ENCODE data around the gene PTBP1. TPM values are rescaled to one million over a fixed set of nuclear protein-coding genes. Genes with fewer than 3 reads are reported as not detected.

PTBP1 gene
- total and polyA plus RNA-seq, 2 donors (not counting 3 experiments of a cell fraction or from before 2014, with no cell fraction given): 382 to 623 TPM

- no peak overlapping the region for H3K4me3 ChIP-seq (replicated peaks in 1 of 3; ENCODE audit: insufficient read depth in 1 of 3, low read depth in 1 of 3, low read length in 3 of 3)
- H4K20me1 ChIP-seq (replicated peaks; ENCODE audit: control insufficient read depth, extremely low read depth, insufficient read depth, low read length): no peaks in the 10 kb centered on the region
- no peak for FAIRE-seq
- no peak overlapping the region for H3K27ac ChIP-seq (ENCODE audit: insufficient read depth, low read depth, low read length)
- H3K9me3 ChIP-seq (replicated peaks; ENCODE audit: control insufficient read depth, insufficient read depth, low read length): no peaks in the 10 kb centered on the region
- no peaks in the 10 kb centered on the region for H3K9me1 ChIP-seq (replicated peaks; ENCODE audit: control insufficient read depth, extremely low read depth, insufficient read depth, low read length)
- ChIA-PET CTCF (interaction anchor here (2.1 kb wide), 1 partner anchor 21 kb away, joined by 6 read pairs; no protein-coding TSS in a partner anchor), POLR2A (no interaction called here)
- H3K4me1 ChIP-seq (ENCODE audit: control insufficient read depth, extremely low read depth, insufficient read depth, low read length): peaks cover 27% of the 10 kb centered on the region
- no TSS peak for BruUV-seq (replicated peaks)
- H3K4me2 ChIP-seq (ENCODE audit: insufficient read depth, low read length): no peak overlapping the region
- dilution Hi-C loops (cut with MboI; ENCODE audit: extremely low pct_ligation_motif_present, low sequenced_read_pairs): no loop called here
- no peaks in the 10 kb centered on the region for H3K27me3 ChIP-seq (ENCODE audit: control insufficient read depth in 2 of 2, insufficient read depth in 2 of 2, low read length in 2 of 2)
- no peak for DNase-seq (ENCODE audit: low read depth, low spot score)
- H3K9ac ChIP-seq (replicated peaks; ENCODE audit: extremely low read depth, insufficient read depth, low read length): no peak overlapping the region
- TF ChIP-seq EZH2 (IDR thresholded peaks at IDR 0.05; ENCODE audit: borderline replicate concordance, low read depth, low read length, severe bottlenecking): no peak
- TF ChIP-seq MYC (IDR thresholded peaks at IDR 0.05; ENCODE audit: low read depth, low read length): no peak
- TF ChIP-seq, protein P1, sequence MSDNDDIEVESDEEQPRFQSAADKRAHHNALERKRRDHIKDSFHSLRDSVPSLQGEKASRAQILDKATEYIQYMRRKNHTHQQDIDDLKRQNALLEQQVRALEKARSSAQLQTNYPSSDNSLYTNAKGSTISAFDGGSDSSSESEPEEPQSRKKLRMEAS (IDR thresholded peaks at IDR 0.05; ENCODE audit: insufficient read depth, insufficient read length): no peak
- no peaks in the 10 kb centered on the region for H3K36me3 ChIP-seq (ENCODE audit: control insufficient read depth in 2 of 2, extremely low read depth in 1 of 2, insufficient read depth in 2 of 2, low read length in 2 of 2)
- intact Hi-C loops (cut with micrococcal nuclease): loop anchor here (10.0 kb wide), 1 partner anchor 453 kb away; the partner anchor contains the start of genes ATP5F1D and MIDN
- no peak overlapping the region for H2AFZ ChIP-seq (ENCODE audit: low read depth, low read length)
- H3K79me2 ChIP-seq (ENCODE audit: control insufficient read depth, insufficient read depth, low read length): no peaks in the 10 kb centered on the region
Observed at GRCh38 chr19:791567-792305, 5.5 kb upstream of the PTBP1 start.

DNA sequence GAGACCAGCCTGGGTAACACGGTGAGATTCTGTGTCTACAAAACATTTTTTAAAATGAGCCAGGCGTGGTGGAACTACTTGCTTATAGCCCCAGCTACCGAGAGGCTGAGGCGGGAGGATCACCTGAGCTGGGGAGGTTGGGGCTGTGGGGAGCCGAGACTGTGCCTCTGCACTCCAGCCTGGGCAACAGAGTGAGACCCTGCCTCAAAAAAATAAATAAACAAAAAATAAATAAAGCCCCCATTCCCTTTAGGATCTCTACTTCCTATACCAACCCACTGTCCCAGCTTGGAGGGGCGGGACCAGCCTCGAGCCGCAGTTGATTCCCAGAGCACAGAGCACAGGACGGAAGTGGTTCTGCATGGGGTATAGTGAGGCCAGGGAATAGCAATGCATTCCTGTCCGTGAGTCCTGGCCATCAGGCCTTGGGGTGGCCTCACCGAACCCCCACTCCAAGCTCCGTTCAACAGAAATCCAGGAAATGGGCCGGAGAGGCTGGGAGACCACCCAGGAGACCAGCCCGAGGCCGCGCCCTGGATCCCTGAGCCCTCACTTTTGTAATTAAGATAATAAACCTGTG is 4.9 kb upstream of the PTBP1 start:
- CTCF ChIA-PET: interaction anchor here (2.1 kb wide), 1 partner anchor 22 kb away, joined by 6 read pairs; no protein-coding TSS in a partner anchor
- no peaks in the 10 kb centered on the region for H3K79me2 ChIP-seq (ENCODE audit: control insufficient read depth, insufficient read depth, low read length)
- dilution Hi-C loops (cut with MboI; ENCODE audit: extremely low pct_ligation_motif_present, low sequenced_read_pairs): no loop called here
- H3K9me1 ChIP-seq (replicated peaks; ENCODE audit: control insufficient read depth, extremely low read depth, insufficient read depth, low read length): no peaks in the 10 kb centered on the region
- no peak overlapping the region for H2AFZ ChIP-seq (ENCODE audit: low read depth, low read length)
- FAIRE-seq (no peak), DNase-seq (ENCODE audit: low read depth, low spot score) (no peak)
- no peak overlapping the region for H3K4me3 ChIP-seq (replicated peaks in 1 of 3; ENCODE audit: insufficient read depth in 1 of 3, low read depth in 1 of 3, low read length in 3 of 3)
- POLR2A ChIA-PET: no interaction called here
- no peak overlapping the region for H3K4me2 ChIP-seq (ENCODE audit: insufficient read depth, low read length)
- no peaks in the 10 kb centered on the region for H3K36me3 ChIP-seq (ENCODE audit: control insufficient read depth in 2 of 2, extremely low read depth in 1 of 2, insufficient read depth in 2 of 2, low read length in 2 of 2)
- intact Hi-C loops (cut with micrococcal nuclease): loop anchor here (10.0 kb wide), 1 partner anchor 452 kb away; the partner anchor contains the start of genes ATP5F1D and MIDN
- no peaks in the 10 kb centered on the region for H3K27me3 ChIP-seq (ENCODE audit: control insufficient read depth in 2 of 2, insufficient read depth in 2 of 2, low read length in 2 of 2)
- peaks cover 27% of the 10 kb centered on the region for H3K4me1 ChIP-seq (ENCODE audit: control insufficient read depth, extremely low read depth, insufficient read depth, low read length)
- no peak overlapping the region for H3K9ac ChIP-seq (replicated peaks; ENCODE audit: extremely low read depth, insufficient read depth, low read length)
- H3K27ac ChIP-seq (ENCODE audit: insufficient read depth, low read depth, low read length): no peak overlapping the region
- no peaks in the 10 kb centered on the region for H4K20me1 ChIP-seq (replicated peaks; ENCODE audit: control insufficient read depth, extremely low read depth, insufficient read depth, low read length)
- BruUV-seq (replicated peaks): no TSS peak
- no peak for TF ChIP-seq FOS (IDR thresholded peaks at IDR 0.05; ENCODE audit: borderline replicate concordance, insufficient read depth, low read length)
- TF ChIP-seq, protein P1 (IDR thresholded peaks at IDR 0.05; ENCODE audit: insufficient read depth, insufficient read length): no peak
- TF ChIP-seq JUN (IDR thresholded peaks at IDR 0.05; ENCODE audit: borderline replicate concordance, insufficient read depth, insufficient read length, low read depth): no peak
- no peak for TF ChIP-seq CTCF (IDR thresholded peaks at IDR 0.05; ENCODE audit: extremely low read depth in 1 of 2, insufficient read depth in 1 of 2, low read depth in 1 of 2, low read length in 2 of 2)
- TF ChIP-seq POLR2A (IDR thresholded peaks at IDR 0.05; ENCODE audit: low read depth, low read length): no peak
- no peak for TF ChIP-seq GATA2 (IDR thresholded peaks at IDR 0.05; ENCODE audit: insufficient read depth, insufficient read length, low read depth, low read length)
- TF ChIP-seq POLR2AphosphoS5 (IDR thresholded peaks at IDR 0.05; ENCODE audit: insufficient read depth, low read depth, low read length): no peak
- no peak for TF ChIP-seq MYC (IDR thresholded peaks at IDR 0.05; ENCODE audit: low read depth, low read length)
- no peak for TF ChIP-seq EZH2 (IDR thresholded peaks at IDR 0.05; ENCODE audit: borderline replicate concordance, low read depth, low read length, severe bottlenecking)
- H3K9me3 ChIP-seq (replicated peaks; ENCODE audit: control insufficient read depth, insufficient read depth, low read length): no peaks in the 10 kb centered on the region

All from endothelial cell of umbilical vein (primary cell).